RWPE2 (cell line): Measurements from ENCODE around the gene F2R.

Experiments used
- ATAC-seq: fragments of 200-7000 bp; cut with Tn5 transposase; 3 replicates; pipeline ENCODE4 v1.9.1; 2021; ENCODE audit warnings: low read depth
- DNase-seq: peaks from one replicate; pipeline ENCODE4 v3.0.0-alpha.2; 2020; ENCODE audit warnings: low spot score
- H3K27ac ChIP-seq: fragments of 450-650 bp; 2 replicates; pipeline ENCODE4 v1.5.1; 2017; ENCODE audit warnings: mild to moderate bottlenecking; ENCODE audit not compliant: poor library complexity, severe bottlenecking
- H3K27me3 ChIP-seq: fragments of 250-450 bp; sonication (Bioruptor Pico); 2 replicates; pipeline ENCODE4 v1.5.1; 2021; ENCODE audit warnings: mild to moderate bottlenecking, moderate library complexity; ENCODE audit not compliant: insufficient read depth, poor library complexity, severe bottlenecking
- H3K36me3 ChIP-seq: fragments of 250-450 bp; sonication (Bioruptor Pico); 2 replicates; pipeline ENCODE4 v1.5.1; 2020; ENCODE audit warnings: low read depth, mild to moderate bottlenecking, moderate library complexity
- H3K4me1 ChIP-seq: fragments of 250-450 bp; sonication (Bioruptor Pico); 2 replicates; pipeline ENCODE4 v1.5.1; 2021; ENCODE audit warnings: mild to moderate bottlenecking, moderate library complexity; ENCODE audit not compliant: insufficient read depth, poor library complexity, severe bottlenecking
- H3K4me3 ChIP-seq: fragments of 250-450 bp; sonication (Bioruptor Pico); 2 replicates; pipeline ENCODE4 v1.5.1; 2021; ENCODE audit warnings: mild to moderate bottlenecking, moderate library complexity; ENCODE audit not compliant: severe bottlenecking
- H3K9me3 ChIP-seq: fragments of 250-450 bp; sonication (Bioruptor Pico); 2 replicates; pipeline ENCODE4 v1.5.1; 2021; ENCODE audit warnings: mild to moderate bottlenecking, moderate library complexity; ENCODE audit not compliant: severe bottlenecking
- TF ChIP-seq, protein P1 (sequence below): fragments of 450-650 bp; IDR thresholded peaks from one replicate; pipeline ENCODE4 v1.5.1; 2017; ENCODE audit warnings: mild to moderate bottlenecking, moderate library complexity; ENCODE audit not compliant: poor library complexity, severe bottlenecking

Gene F2R

GRCh38 chr5:76710991-76711390, 4.9 kb upstream of the F2R start:
- DNase-seq = no peak
- Histone ChIP-seq H3K4me3 (no peak overlapping the region), H3K27ac (peak overlapping the region; percentile 96), H3K9me3 (no peaks in the 10 kb centered on the region), H3K36me3 (no peaks in the 10 kb centered on the region), H3K27me3 (no peaks in the 10 kb centered on the region), H3K4me1 (peaks cover 28% of the 10 kb centered on the region)
- TF ChIP-seq, protein P1, sequence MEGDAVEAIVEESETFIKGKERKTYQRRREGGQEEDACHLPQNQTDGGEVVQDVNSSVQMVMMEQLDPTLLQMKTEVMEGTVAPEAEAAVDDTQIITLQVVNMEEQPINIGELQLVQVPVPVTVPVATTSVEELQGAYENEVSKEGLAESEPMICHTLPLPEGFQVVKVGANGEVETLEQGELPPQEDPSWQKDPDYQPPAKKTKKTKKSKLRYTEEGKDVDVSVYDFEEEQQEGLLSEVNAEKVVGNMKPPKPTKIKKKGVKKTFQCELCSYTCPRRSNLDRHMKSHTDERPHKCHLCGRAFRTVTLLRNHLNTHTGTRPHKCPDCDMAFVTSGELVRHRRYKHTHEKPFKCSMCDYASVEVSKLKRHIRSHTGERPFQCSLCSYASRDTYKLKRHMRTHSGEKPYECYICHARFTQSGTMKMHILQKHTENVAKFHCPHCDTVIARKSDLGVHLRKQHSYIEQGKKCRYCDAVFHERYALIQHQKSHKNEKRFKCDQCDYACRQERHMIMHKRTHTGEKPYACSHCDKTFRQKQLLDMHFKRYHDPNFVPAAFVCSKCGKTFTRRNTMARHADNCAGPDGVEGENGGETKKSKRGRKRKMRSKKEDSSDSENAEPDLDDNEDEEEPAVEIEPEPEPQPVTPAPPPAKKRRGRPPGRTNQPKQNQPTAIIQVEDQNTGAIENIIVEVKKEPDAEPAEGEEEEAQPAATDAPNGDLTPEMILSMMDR = no peak
- peak; percentile 58 for ATAC-seq

GRCh38 chr5:76714751-76715485, 1.0 kb upstream of the F2R start:
- Histone ChIP-seq H3K36me3 (no peaks in the 10 kb centered on the region), H3K9me3 (no peaks in the 10 kb centered on the region), H3K4me3 (peak overlapping the region; percentile 86), H3K27me3 (no peaks in the 10 kb centered on the region), H3K27ac (peak overlapping the region; percentile 51), H3K4me1 (peaks cover 25% of the 10 kb centered on the region)
- ATAC-seq (no peak), DNase-seq (no peak)
- TF ChIP-seq, protein P1 = no peak

- H3K4me3 ChIP-seq = peak overlapping the region; percentile 86
These were observed 515 bp upstream of the F2R start for GRCh38 chr5:76715486-76715735.

DNA sequence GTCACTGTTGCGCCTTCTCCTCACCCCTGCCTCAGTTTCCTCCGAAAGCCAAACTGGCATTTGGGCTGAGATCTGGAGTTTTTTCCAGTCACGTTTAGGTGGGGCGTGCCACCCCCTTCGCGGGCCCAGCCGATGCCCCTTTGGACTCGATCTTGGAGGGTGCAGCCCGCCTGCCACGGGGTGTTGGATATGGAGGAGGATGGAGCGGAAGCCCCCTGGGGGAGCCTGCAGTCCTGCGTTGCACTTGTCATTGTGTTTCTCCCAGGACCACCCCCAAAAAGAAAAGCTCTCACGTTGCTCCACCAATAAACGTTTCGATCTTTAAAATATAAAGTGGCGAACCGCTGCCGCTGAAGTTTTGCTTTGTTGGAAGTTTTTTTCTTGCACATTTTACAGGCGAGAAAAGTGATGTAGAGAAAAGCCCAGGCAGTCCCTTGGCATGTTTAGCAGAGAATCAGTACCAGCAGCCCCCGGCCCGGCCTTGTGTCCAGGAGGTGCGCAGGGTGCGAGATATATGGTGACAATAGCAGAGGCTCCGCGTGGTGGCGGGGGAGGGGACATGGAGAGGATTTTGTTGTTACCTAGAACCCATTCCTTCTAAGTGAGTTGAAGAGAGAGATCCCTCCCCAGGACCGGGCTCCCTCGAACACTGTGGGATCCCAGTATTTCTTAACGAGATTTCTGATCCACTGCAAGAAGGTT, 681 bp downstream of the F2R start:
- peak; percentile 16; the same call in 1 of the 3 replicates for ATAC-seq
- Histone ChIP-seq H3K36me3 (no peaks in the 10 kb centered on the region), H3K27ac (peak overlapping the region; percentile 51), H3K4me3 (peak overlapping the region; percentile 86), H3K9me3 (no peaks in the 10 kb centered on the region), H3K27me3 (no peaks in the 10 kb centered on the region), H3K4me1 (peaks cover 10% of the 10 kb centered on the region)
- DNase-seq = no peak
- TF ChIP-seq, protein P1 = peak; percentile 10

More at GRCh38 chr5:76715486-76715735, 515 bp upstream of the F2R start:
- no peak for DNase-seq
- Histone ChIP-seq H3K9me3 (no peaks in the 10 kb centered on the region), H3K27me3 (no peaks in the 10 kb centered on the region), H3K27ac (peak overlapping the region; percentile 51), H3K4me1 (peaks cover 20% of the 10 kb centered on the region), H3K36me3 (no peaks in the 10 kb centered on the region)
- no peak for ATAC-seq
- TF ChIP-seq, protein P1 = no peak
